HS-27A (cell line): Measurements from ENCODE around the gene CDK5RAP3.
"Not testable (repeated sequence)": the region's sequence is repeated elsewhere in the genome, so short reads cannot be mapped to it uniquely, and the experiment has no call there.

Experiments used
- DNase-seq: peaks from one replicate; pipeline ENCODE4 v3.0.0-alpha.2; 2012; ENCODE audit warnings: low read depth, missing footprints

Gene CDK5RAP3

GRCh38 chr17:47970725-47971499 lies at the start of gene CDK5RAP3:
Gene CDK5RAP3 (plus strand): TSS chr17:47971113. CDS start chr17:47971147, 34 bp downstream.
- peak; percentile 99 for DNase-seq

DNA sequence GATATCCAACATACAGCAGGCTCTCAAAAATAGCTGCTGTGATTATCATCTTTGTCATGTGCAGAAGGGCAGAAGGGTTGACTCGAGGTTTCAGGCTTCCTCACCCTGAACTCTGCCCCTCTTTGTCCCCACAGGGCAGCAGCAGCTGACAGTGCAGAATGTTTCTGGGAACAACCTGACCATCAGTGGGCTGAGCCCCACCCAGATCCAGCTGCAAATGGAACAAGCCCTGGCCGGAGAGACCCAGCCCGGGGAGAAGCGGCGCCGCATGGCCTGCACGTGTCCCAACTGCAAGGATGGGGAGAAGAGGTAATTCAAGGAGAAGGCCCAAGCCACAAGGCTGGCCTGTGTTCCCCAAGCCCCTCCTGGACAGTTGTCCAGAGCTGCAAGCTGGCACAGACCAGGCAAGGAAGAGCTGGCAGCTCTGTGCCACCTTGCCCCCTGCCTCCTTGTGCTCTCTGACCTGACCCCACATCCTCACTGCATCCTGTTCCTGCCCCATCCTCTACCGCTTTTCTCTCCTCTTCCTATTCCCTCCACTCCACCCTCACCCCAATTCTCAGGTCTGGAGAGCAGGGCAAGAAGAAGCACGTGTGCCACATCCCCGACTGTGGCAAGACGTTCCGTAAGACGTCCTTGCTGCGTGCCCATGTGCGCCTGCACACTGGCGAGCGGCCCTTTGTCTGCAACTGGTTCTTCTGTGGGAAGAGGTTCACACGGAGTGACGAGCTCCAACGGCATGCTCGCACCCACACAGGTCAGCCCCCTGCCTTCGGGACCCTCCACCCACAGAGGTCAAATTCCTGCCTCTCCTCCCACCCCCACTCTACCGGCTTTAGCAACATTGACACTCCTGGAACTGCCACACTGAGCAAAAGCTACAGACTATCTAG lies 45.9 kb upstream of the CDK5RAP3 start:
- DNase-seq, result no peak

GRCh38 chr17:47925678-47925988 lies 45.3 kb upstream of the CDK5RAP3 start:
- no peak for DNase-seq

DNA sequence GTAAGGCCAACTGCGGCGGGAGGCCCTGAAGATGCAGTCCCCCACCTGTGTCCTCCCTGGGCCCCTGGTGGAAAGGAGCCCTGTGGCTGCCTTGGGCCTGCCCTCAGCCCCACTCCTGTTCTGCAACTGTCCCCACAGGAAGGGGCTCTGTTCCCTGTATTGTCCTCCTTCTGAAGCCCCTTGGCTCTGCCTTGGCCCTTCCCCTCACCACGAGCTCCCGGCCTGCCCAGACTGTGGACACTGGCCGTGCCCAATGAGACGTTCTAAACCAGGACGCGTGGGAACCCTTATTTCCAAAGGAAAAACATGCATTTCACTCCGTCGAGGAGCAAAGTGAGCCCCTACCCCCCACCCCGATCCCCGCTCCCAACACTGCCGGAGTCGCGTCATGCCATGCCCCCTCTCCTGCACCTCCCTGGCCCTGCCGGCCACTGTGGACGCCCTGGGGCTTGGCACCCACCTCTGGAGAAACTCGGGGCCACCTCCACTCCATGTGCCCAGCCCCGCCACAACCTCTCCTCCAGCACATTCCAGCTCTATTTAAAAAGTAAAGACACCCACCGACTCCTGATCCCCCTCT lies 43.0 kb upstream of the CDK5RAP3 start:
- no peak for DNase-seq

DNA sequence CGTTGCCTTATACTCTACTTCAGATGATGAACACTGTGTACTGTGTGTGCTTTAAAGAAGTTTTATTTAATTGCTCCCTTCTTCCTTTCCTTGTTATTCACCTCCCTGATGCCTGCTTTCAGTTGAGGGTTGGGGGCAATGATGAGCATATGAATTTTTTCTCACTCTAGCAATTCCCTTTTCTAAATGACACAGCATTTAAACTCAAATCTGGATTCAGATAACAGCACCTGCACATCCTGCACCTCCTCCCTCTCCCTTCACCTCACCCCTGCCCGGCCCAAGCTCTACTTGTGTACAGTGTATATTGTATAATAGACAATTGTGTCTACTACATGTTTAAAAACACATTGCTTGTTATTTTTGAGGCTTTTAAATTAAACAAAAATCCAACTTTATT lies 42.5 kb upstream of the CDK5RAP3 start:
- DNase-seq, result no peak

- DNase-seq, result no peak
Observed at GRCh38 chr17:47929218-47930000, 41.5 kb upstream of the CDK5RAP3 start.

GRCh38 chr17:47931848-47932247 lies 39.1 kb upstream of the CDK5RAP3 start:
- no peak for DNase-seq

- peak; percentile 26 for DNase-seq
Observed at GRCh38 chr17:47934856-47935255, 36.1 kb upstream of the CDK5RAP3 start.

DNA sequence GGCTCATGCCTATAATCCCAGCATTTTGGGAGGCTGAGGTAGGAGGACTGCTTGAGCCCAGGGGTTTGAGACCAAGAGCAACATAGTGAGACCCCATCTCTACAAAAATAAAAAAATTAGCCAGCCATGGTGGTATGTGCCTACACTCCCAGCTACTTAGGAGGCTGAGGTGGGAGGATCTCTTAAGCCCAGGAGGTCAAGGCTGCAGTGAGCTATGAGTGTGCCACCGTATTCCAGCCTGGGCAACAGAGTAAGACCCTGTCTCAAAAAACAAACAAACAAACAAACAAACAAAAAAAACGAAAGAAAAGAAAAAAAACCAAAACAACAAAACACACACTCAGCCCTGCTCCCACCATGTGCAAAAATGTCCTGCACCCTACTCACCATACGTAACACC lies 35.4 kb upstream of the CDK5RAP3 start:
- DNase-seq, result not testable (repeated sequence)

- peak; percentile 97 for DNase-seq
Observed at GRCh38 chr17:47935961-47936360, 35.0 kb upstream of the CDK5RAP3 start.

DNA sequence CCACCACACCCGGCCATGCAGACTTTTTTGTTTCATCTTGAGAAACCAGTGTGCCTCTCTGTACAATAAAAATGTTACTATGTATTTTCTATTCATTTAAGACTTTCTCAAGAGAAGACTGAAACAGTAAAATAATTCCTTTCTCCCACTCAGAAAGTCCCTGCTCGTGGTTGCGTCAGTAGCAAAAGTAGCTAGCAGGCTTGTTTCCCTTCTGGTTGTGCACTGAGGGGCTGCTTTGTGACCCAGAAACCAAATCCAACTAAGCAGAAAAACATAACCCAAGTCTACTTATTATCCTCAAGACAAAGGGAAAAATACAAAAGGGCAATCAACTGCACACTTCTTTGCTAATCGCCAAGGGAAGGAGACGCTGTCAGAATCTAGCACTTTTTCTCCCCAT lies 33.0 kb upstream of the CDK5RAP3 start:
- DNase-seq, result no peak

DNA sequence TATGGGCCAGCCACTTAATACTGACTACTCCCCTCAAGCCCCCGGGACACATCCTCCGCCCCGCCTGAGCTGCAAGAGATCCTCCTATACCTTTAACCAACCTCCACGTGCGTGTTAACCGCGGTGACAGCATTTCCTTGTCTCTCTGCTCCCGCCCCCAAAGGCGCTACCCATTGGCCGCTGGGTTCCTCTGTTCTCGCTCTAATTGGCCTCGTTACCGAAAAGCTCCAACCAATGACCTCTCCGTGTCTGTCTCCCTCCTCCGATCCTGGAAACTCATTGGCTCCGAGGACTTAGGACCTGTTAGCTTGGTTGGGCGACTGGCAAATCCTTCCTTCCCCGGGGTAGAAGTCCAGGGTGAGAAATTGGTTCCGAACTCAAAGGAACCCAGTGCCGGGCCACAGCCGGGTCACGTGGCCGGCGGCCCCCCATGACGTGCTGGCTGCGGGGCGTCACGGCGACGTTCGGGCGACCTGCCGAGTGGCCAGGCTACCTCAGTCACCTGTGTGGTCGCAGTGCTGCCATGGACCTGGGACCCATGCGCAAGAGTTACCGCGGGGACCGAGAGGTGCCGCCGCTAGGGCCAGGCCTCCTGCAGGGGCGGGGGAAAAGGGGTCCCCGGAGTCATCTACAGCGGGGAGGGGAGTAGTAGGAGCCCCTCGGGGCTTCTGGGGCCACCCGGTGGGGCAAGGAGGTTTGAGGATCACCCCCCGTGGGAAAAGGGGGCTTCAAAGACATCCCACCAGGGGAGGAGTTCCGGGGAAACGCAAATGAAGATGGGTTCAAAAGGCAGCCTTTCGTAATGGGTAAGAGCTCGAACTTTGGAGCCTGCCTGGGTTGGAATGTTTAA lies 29.4 kb upstream of the CDK5RAP3 start, which contains the start of gene PNPO:
PNPO (plus strand) TSS at position 326 of the 850 bp plus-strand sequence; CDS start at position 431, 105 bp downstream.
- peak; percentile 99 for DNase-seq

DNA sequence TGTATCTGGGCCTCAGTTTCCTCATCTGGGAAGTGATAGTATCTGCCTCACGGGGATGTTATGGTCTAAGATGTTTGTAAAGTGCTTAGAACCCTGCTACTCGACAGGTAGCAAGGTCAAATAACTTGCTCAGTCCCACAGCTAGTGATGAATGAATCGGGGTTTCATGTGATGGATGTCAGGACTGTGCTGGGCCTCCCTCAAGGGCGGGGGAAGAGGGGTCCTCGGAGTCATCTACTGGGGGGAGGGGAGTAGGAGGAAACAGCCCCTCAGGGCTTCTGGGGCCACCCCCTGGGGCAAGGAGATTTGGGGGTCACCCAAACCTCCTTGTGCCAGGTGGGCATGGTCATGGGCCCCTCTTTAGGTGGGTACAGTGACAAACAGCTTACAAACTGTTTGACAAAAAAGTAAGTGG lies 28.8 kb upstream of the CDK5RAP3 start:
- DNase-seq, result no peak

GRCh38 chr17:47942568-47942967 lies 28.3 kb upstream of the CDK5RAP3 start:
- DNase-seq, result no peak

DNA sequence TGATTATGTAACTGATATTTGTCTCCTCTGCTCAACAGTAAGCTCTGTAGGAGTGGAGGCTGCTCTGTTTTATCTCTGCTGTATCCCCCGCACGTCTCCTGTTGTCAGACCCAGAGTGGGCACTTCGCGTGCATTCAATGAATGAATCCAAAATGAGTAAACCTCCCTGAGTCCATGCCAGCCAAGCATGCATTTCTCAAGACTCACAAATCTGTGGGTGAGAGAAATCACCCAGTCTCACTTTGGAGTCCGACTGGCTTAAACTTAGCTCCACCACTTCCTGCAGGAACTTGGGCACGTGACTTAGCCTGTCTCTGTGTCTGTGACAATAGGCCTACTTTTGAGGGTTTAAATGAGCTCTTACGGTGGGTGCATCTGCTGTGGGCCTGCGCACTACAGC lies 25.8 kb upstream of the CDK5RAP3 start:
- DNase-seq, result no peak

DNA sequence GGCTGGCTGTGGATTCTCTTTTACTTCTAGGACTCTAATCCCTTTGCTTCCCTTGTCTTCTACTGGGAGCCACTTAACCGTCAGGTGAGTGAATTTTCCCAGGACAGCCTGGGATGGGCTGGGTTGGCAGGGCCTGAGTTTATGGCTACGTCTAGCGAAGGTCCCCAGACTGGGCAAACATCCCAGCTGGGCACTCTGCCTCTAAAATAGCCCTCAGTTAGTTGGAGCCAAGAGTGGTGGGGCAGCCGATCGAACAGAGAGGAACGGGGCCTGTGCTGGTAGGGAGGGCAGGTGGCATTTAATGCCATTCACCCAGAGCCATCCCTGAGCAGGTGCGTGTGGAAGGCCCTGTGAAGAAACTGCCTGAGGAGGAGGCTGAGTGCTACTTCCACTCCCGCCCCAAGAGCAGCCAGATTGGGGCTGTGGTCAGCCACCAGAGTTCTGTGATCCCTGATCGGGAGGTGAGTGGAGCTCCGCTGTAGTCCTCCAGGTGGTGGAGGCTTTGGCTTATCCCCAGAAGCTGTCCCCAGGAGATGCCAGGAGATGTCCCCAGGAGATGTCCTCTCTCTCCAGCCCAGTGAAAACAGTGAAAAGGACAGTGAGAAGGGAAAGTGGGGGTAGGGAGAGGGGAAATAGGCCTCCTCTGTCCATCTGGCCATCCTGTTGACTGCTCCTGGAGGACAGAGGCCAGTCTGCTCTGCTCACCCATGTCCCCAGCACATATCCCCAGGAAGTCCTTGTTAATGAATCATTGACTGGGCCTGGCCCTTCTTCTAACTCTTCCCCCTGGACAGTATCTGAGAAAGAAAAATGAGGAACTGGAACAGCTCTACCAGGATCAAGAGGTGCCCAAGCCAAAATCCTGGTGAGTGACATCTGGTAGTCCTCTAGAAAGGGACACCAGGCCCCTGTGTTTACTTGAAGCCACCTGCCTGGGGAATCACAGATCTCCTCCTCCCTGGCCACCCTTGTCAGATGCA lies 25.1 kb upstream of the CDK5RAP3 start:
- no peak for DNase-seq

- no peak for DNase-seq
Observed at GRCh38 chr17:47946516-47946915, 24.4 kb upstream of the CDK5RAP3 start.

- DNase-seq, result peak; percentile 82
Observed at GRCh38 chr17:47946929-47947397, 23.9 kb upstream of the CDK5RAP3 start.

GRCh38 chr17:47948706-47949196 lies 22.2 kb upstream of the CDK5RAP3 start:
- no peak for DNase-seq
